AG10803 (cell line): ENCODE measurements around the gene C3orf62.

Experiments
- DNase-seq: peaks from one replicate; pipeline ENCODE4 v3.0.0; 2010; ENCODE audit warnings: low read depth
- H3K4me3 ChIP-seq: 2 replicates; pipeline ENCODE4 v1.5.1; 2011; ENCODE audit warnings: mild to moderate bottlenecking, low read length, control low read depth
- CTCF ChIP-seq: conservative IDR thresholded peaks from 2 replicates; pipeline ENCODE4 v1.5.1; 2011; ENCODE audit warnings: mild to moderate bottlenecking, low read length, control low read depth, inconsistent platforms

Gene C3orf62

GRCh38 chr3:49269443-49270155, 7.4 kb downstream of the C3orf62 start:
- no peak for TF ChIP-seq CTCF
- DNase-seq: no peak
- no peak overlapping the region for H3K4me3 ChIP-seq

- no peak overlapping the region for H3K4me3 ChIP-seq
- peak; percentile 25 for DNase-seq
- no peak for TF ChIP-seq CTCF
These were observed 10.5 kb downstream of the C3orf62 start for GRCh38 chr3:49266410-49267095.

- DNase-seq: no peak
- no peak overlapping the region for H3K4me3 ChIP-seq
- TF ChIP-seq CTCF: no peak
These were observed 11.2 kb downstream of the C3orf62 start for GRCh38 chr3:49265661-49266386.

- no peak for DNase-seq
- no peak overlapping the region for H3K4me3 ChIP-seq
- TF ChIP-seq CTCF: no peak
These were observed 13.7 kb downstream of the C3orf62 start for GRCh38 chr3:49263159-49263889.

GRCh38 chr3:49260806-49261324, 16.2 kb downstream of the C3orf62 start:
- H3K4me3 ChIP-seq: no peak overlapping the region
- DNase-seq: no peak
- no peak for TF ChIP-seq CTCF

GRCh38 chr3:49257187-49257586, 19.8 kb downstream of the C3orf62 start:
- H3K4me3 ChIP-seq: no peak overlapping the region
- DNase-seq: no peak
- TF ChIP-seq CTCF: no peak
